WTC11 (cell line): Measurements from ENCODE around the gene PEX16.

Experiments
- CREM ChIP-seq: sonication (generic); formaldehyde crosslinking; IDR thresholded peaks from 2 replicates; pipeline ENCODE4 v1.8.1; 2022; ENCODE audit warnings: mild to moderate bottlenecking, missing genetic modification reagents, moderate library complexity
- CTCF ChIP-seq: fragments of 200-600 bp; IDR thresholded peaks from 2 replicates; pipeline ENCODE4 v1.8.0; 2022; ENCODE audit warnings: antibody characterized with exemption
- FOXK1 ChIP-seq: sonication (generic); formaldehyde crosslinking; IDR thresholded peaks from 2 replicates; pipeline ENCODE4 v1.8.0; 2022; ENCODE audit warnings: mild to moderate bottlenecking, moderate library complexity, missing genetic modification reagents
- JUN ChIP-seq: sonication (generic); formaldehyde crosslinking; IDR thresholded peaks from 2 replicates; pipeline ENCODE4 v1.8.0; 2023; ENCODE audit warnings: mild to moderate bottlenecking, missing genetic modification reagents
- MAX ChIP-seq: sonication (generic); formaldehyde crosslinking; IDR thresholded peaks from 2 replicates; pipeline ENCODE4 v1.8.0; 2022; ENCODE audit warnings: mild to moderate bottlenecking, missing genetic modification reagents
- NFYB ChIP-seq: sonication (generic); formaldehyde crosslinking; conservative IDR thresholded peaks from 2 replicates; pipeline ENCODE4 v1.8.0; 2022; ENCODE audit warnings: low read depth, missing genetic modification reagents
- SP1 ChIP-seq: sonication (generic); formaldehyde crosslinking; conservative IDR thresholded peaks from 2 replicates; pipeline ENCODE4 v1.8.1; 2022; ENCODE audit warnings: missing genetic modification reagents
- TCF7 ChIP-seq: sonication (generic); formaldehyde crosslinking; IDR thresholded peaks from 2 replicates; pipeline ENCODE4 v1.8.0; 2022; ENCODE audit warnings: mild to moderate bottlenecking, low read depth, missing genetic modification reagents, moderate library complexity
- ZNF232 ChIP-seq: sonication (generic); formaldehyde crosslinking; IDR thresholded peaks from 2 replicates; pipeline ENCODE4 v1.8.0; 2022; ENCODE audit warnings: mild to moderate bottlenecking, missing genetic modification reagents

- no peak for TF ChIP-seq NFYB (CRISPR knock-in tag)
- TF ChIP-seq CREM (CRISPR knock-in tag) = no peak
- no peak for TF ChIP-seq TCF7 (CRISPR knock-in tag)
- TF ChIP-seq SP1 (CRISPR knock-in tag) = no peak
- TF ChIP-seq MAX = no peak
- TF ChIP-seq JUN = no peak
- TF ChIP-seq CTCF = no peak
- TF ChIP-seq ZNF232 (CRISPR knock-in tag) = no peak
- no peak for TF ChIP-seq FOXK1 (CRISPR knock-in tag)
These were observed 7.1 kb downstream of the PEX16 start for GRCh38 chr11:45910623-45911022.
